ENCODE results near the gene COL2A1.

The COL2A1 gene

DNA sequence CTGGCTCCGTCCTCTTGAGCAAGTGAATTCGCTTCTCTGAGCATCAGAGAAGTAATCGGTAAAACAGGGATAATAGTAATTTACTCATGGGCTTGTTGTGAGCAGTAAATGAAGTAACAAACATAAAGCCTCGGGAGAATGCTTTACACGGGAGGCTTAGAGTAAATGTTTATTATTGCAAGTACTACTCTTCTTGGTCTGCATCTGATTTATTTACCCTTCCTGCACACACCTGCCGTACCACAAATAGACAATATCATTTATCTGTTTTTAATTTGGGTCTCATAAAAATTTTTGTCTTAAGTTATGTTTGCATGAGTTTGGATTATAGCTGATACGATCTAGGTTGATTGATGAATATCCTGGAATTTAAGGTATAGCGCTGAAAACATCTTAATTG lies 7.8 kb upstream of the COL2A1 start:
- no peak for DNase-seq

DNA sequence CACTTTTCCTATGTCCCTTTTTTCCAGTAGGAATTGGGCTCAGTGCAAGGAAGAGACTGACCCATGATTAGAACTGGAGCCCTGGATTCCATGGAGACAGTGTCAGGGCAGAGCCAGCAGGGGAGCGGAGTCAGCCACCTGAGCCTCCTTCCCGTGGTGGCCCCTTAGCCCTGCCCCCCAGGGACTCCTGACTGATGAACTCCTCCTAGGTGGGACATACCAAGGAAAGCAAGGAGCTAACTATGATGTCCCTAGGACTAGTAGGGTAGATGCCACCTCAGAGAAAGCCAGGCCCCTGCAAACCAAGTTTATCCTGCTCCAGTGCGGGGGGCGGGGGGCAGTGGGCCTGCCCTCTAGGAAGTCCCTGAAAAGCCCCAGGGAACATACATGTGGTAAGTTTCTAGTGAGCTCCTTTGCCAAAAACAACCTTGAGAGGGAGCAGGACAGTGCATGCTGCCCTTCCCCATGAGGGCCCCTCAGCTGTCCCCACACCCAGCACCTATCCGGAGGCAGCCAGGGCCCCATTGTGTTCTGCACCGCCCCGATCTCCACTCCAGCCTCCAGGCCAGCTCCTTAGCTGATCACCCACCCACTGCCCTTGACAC lies 6.2 kb upstream of the COL2A1 start:
- no peak for DNase-seq

DNA sequence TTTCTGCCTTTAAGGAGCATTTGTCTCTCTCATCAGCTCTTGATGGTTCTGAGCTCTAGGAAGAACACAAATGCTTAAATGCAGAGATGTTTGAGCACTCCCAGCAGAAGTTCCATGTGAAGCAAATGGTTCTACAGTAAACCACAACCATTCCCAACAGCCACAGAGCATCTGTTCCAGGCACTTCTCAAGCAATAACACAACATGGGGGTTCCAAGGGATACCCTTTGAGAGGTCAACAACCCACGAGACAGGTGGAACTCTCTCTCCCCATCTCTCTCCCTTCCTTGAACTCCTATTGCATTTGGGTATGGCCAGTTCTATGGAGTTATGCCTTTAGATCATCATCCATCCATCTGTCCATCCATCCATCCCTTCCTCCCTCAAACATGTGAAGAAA lies 5.2 kb upstream of the COL2A1 start:
- DNase-seq: no peak

DNA sequence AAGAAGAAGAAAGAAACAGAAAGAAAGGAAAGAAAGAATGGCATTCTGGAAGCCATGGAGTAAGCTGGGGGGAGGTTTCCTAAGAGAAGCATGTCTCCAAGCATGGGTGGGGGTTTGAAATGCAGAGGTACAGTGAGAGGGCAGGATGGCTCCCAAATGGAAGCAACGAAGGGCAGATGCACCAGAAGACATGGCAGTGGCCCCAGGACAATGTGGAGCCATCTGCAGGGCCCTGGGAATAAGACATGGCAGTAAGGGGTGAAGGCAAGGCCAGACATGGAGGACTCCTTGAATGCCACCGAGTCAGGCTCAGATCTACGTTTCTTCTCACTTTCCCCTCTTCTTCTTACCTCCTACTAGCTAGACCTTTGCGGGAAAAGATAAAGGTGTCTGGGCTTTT lies 4.7 kb upstream of the COL2A1 start:
- no peak for DNase-seq

DNA sequence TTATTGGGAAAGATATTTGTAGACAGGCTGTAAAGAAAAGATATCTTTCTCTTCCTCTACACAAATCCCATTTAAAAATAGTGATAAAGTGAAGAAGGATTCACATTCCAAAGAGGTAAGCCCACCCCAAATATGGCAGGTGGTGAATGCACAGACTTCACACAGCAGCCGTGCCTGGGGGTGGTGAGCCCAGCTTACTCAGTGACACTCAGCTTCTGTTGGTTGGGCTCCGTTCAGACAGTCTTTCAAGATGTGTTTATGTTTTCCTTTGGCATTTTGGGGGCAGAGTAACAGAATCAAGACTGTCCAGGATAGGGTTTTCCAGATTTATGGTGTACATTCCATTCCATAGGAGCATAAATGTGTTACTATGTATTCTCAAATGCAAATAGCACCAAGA lies 4.1 kb upstream of the COL2A1 start:
- no peak for DNase-seq

DNA sequence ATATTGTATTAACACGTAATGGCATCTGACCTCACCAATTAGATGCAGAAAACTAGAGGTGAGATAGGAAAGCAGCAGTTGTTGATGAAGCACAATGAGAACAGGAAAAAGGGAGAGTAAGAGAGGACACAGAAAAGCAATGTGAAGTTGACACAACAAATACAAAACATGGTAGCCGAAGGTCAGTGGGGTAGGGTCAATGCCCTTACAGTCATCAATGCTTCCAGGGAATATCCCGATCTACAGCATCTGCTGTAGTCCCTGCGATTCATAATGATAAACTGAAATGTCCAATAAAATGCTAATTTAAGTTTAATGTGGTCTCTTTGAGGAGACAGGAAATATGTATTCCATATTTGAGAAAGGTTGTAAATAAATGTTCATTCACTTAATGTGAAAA lies 2.9 kb upstream of the COL2A1 start:
- no peak for DNase-seq

DNA sequence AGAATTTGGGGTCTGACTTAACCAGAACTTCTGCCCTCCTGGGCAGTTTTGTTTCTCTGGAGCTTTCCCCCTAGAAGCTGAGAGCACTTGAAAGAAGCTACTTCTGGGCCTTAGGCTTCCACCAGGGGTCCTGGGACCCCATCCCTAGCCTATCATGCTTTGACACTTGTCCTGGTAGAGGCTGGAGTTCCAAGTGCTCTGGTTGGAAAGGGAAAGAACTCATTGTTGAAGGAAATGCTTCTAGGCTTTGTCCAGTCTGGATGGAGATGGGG lies 1.4 kb upstream of the COL2A1 start:
- no peak for DNase-seq

DNA sequence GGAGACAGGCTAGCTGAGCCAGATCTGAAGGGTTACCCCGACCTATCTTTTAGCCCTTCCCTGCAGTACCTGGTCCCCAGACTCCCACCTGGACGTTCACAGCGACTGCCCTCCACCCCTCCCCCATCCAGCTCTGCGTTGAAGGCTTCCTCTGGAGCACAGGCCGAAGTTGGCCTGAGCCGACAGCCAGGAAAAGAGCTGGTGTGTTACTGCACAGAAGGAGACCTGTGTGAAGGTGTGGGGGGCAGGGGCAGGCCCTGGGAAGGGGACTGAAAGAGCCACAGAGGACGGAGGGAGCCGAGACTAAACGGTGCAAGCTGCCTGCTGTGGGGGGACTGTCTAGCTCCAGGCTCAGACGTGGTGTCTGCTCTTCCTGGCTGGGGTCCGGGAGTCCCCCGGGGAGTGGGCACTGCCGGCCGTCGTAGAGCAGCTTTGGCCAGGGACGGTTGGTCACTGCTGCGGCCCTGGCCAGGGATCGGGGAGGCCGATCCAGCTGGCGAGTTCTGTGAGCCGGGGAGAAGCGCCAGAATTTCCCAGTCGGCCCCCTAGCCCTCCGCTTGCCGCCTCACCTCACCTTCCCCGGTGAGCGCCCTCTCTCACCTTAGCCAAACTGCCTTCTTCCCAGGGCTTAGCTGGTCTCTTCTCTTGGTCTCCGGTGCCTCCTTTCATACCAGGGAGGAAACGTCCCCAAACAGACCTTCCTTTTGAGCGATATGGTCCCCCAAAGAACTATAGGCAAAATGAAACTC lies 899 bp upstream of the COL2A1 start:
- no peak for DNase-seq

DNA sequence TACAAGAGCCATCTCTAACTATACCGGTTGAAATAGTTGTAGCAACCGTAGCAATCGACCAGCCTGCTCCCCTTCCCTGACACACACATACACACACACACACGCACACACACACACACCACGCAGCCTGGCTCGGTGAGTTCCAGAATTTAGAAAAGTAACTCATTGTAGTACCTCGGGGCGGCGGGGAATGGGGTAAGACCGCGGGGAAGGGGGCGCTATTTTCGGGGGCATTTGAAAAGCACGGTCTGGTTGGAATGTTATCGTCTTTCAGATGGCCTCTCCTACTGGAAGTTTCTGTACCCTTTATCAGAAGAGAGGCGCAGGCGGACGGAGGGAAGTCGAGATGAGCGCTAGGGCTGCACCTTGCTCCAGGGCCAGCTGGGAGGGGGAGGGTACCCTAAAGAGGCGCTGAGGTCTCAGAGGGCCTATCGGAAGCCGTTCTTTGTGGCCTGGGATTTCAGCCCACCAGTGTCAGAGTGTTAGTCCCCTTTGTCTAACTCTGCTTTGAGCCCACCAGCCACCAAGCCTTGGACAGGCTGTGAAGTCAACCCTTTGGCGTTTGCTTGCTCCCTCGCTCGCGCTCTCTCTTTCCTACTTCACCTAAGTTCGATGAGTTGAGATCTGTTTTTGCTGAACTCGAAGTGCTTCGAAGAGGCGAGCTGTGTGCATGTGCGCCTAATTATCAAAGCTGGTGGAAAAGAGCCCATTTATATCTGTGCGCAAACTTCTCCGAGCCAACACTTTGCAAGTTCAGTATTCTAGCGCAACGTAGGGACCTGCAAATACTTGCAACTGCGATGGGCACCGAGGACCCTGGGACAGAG lies 837 bp downstream of the COL2A1 start:
- no peak for DNase-seq

DNA sequence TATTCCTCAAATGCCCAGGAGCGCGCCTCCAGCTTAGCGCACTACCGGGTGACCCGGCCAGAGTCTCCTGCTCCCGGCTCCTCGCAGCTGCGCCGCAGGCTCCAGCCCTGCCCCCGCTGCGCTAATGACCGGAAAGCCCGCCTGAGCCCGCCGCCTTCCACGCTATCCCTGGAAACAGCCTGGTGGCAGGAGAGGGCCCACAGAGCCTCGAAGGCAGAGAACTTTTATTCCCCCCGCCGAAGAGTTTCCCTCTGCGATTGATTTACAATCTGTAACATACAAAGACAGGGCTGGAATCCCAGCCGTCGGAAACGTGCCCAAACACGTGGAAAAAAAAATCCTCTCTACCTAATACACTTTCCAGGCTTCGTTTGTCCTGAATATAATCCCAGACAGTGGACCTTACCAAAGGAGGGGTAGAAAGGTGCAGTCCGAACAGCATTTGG lies 1.5 kb downstream of the COL2A1 start:
- peak; percentile 14 for DNase-seq

DNA sequence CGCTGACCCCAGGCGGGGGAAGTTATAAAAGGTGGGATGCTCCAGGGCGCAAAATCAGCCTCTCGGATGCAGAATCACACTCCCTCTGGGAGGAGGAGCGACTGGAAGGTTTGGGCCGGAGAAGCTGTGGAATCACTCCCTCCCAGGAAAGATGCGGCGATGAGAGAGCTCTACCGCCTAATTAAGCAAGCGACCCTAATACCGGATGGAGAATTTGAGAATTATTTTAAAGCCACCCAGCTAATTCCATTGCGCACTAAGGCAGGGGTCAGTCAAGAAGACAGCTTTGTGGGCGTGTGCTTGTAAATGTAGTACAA lies 1.9 kb downstream of the COL2A1 start:
- DNase-seq: no peak

DNA sequence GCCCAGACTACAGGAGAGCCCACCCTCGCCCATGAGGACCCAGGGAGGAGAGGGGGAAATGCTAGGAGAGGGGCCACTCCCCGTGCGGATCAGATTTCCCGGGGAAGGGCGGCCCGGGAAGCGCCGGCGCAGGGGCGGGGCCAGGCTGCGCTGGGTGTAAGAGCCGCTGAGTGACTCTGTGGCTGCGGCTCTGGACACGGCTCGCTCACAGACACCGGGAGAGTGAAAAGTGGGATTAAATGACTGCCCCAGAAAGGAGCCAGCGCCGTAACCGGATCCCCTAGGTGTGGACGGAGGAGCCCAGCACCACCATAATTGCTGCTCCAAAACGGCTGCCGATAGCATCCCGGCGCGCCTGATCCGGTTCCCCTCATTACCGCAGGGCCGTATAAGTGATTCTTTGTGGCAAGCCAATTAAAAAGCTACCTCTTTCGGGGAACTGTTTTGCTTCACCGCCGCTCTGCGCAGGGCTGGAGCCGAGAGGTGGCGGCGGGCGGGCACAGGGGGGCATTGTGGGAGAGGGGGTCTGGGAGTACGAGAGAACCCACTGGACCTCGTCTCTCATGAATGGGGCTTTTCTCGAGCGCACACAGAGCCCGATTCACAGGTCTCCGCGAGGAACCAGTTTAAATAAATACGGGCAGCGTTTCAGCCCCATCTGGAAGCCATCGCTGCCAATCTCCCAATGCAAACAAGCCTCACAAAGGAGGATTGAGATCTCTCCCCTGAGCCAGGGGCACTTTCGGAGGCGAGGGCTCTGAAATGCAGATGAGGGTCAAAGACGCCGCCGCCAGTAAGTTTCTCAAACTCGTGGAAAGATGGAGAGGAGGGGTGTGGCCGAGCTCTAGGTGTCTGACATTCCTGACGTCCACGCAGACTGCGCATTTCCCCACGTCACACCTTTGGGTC lies 2.5 kb downstream of the COL2A1 start:
- peak; percentile 28 for DNase-seq

DNA sequence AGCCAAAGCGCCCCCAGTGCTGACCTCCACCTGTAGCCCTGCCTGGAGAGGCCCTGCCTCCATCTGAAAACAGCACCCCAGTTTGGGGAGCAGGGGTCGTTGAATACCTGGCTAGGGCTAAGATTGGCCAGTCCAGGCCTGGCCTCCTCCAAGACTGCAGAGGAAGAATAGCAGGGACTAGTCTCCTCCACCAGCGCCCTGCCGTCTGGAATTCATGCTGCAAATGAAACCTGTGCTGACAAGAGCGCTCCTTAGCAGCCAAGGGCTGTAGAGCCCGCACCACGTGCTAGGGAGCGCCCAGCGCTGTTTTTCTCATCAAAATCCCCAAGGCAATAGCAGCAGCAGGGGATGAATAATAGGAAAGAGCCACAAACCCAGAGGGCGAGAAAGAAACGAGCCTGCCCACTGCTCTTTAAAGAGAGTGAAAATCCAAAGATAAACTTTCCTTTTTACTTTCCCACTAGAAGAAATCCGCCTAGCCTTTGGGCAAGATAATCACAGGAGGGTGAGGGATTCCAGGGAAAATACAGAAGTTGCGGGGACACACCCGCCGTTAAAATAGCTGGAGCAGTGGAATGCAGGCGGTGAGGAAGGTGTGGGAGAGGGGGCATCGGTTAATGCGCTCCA lies 3.3 kb downstream of the COL2A1 start:
- DNase-seq: peak; percentile 53

DNA sequence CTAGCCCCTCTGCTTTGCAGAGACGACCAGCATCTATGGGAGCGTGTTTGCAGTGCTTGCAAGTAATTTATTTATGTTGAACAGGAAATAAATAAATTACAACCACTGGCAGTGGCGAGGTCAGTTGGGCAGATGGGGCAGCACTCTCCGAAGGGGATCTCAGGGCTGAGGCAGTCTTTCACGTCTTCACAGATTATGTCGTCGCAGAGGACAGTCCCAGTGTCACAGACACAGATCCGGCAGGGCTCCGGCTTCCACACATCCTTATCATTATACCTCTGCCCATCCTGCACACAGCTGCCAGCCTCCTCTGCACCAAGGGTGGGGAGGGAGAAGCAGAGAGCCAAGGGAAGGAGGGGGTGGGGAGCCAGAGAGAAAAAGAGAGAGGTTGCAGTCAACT lies 4.5 kb downstream of the COL2A1 start:
- no peak for DNase-seq

DNA sequence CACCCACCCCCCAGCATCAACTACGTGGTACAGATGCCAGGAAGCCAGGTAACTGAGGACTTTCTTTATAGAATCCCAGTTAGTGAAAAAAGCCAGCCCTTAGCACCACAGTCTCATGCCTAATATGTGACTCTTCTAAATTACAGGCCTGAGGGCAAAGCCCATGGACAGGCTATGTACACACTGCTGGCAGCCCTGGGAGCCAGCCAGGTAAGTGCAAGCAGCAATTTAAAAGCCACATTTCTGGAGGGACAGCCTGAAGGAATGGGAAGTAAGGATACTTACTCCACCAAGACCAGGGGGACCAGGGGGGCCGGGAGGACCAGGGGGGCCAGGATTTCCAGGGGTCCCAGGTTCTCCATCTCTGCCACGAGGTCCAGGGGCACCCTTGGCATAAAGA lies 7.0 kb downstream of the COL2A1 start:
- DNase-seq: no peak

DNA sequence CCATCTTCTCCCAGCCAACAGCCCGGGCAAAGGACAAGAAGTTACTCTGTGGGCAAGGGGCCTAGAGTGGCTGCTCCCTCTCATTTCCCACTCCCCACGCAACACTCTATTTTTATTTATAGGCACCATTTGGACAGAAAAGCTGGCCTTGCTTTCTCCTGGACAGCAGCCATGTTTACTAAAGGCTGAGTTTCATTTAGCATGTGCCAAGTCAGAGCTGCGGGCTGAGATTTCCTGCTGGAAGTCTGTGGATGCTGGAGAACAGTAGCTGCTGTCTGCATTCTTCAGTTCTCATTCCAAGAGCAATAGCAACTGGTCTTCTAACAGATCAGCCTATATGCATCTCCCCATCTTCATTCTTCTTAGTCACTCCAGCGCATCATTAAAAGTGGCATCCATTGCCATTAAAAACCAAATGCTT lies 8.3 kb downstream of the COL2A1 start:
- peak; percentile 45 for DNase-seq

DNA sequence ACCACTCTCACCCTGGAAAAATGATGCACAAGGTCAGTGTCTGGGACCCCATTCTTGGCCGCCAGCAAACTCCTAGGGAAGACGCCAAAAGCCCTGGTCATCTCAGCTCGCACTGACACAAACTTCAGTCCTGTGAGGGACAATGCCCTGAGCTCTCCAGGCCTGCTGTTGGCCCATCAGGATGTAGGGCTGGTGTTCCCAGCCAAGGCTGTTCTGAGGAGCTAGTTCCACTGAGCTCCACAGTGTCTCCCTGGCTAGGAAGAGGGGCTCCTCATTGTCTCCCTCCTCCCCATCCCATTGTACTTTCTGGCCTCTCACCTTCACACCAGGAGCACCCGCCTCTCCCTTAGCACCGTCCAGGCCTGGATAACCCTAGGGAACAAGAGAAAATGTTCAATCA lies 10.8 kb downstream of the COL2A1 start:
- no peak for DNase-seq

DNA sequence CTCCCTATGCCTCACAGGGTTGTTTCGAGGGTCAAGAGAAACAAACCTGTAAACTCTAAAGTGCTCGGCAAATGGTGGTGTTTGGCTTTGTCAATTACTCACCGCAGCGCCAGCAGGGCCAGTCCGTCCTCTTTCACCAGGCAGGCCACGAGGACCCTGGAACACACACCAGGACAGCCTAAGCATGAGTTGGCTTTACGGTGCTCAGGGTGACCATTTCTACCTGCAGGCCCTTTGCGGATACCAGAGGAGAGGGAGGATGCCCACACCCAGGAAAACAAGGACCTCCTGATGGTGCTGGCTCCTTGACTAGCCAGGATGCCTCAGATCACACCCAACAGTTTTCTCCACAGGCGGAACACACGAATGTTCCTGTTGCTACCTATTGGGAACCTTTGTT lies 11.5 kb downstream of the COL2A1 start:
- no peak for DNase-seq

DNA sequence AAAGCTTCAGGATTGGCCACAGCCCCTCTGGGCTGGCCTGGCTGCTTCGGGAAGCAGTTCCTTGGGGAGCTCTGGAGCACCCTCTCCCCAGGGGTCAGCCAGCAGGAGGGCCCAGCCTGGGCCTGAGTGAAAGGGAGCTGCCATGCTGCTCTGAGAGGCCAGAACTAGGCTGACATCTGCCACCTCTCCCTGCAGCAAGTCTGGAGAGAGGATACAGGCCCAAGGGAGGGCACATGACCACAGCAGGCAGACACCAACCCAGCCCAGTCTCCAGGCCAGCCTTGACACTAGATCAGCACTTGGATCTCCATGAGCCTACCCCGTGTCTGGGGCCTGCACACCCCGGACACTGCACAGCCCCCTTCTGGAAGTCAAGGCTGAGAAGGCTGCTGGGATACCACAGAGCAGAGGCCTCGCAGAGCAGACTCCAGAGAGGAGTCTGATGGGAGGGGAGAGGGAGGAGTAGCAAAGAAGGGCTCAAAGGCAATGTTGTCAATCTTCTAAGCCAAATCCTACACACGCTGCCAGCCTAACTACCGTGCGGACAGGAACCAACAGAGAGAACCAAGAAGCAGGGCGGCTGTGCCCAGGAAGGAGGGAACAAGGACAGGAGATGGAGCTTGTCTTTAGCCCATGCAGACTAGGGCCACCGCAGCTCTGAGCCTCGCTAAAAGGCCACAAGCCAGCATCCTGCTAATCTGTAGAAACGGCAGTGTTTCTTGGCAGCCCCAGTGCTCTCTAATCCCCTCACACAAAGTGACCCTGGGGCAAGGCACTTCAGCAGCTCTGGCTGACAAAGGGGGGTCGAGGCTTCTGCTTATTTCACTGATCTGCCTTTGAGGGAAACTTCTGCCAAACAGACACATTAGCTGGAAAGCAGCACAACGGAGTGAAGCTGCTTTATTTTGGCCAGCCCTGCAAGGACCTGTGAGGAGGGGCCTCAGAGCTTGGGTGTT lies 12.9 kb downstream of the COL2A1 start:
- no peak for DNase-seq

DNA sequence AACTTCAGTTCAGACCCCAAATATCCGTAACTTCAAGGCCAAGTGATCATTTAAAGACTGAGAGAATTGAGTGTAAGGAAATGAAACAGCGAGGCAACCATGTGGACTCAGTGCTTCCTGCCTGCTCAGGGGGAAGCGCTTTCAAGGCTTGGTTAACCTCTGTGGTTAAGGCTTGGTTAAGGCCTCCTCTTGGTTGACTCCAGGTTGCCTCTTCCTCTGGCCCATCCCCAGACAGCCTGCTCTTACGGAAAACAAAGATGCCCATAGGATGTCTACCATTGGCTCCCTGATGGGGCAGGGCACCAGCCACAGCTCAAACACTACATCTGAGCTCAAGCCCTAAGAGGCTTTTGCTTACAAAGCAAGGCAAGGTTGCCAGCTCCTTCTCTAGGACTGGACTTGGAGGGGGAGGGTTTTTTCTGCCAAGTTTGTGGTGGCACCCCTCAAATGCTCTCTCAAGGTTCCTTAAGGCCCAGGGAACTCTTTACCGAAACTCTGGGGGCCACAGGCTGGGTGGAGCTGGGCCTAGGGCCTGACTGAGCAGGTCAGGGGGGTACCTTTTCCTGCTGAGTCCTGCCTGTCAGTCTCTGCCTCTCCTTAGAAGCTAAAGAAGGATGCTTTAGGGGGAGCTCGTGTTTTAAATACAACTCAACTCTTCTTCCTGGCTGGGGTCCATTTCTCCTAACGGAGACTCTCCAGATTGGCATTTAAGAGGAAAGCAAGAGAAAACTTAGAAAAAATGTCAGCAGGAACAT lies 13.7 kb downstream of the COL2A1 start:
- DNase-seq: peak; percentile 38

DNA sequence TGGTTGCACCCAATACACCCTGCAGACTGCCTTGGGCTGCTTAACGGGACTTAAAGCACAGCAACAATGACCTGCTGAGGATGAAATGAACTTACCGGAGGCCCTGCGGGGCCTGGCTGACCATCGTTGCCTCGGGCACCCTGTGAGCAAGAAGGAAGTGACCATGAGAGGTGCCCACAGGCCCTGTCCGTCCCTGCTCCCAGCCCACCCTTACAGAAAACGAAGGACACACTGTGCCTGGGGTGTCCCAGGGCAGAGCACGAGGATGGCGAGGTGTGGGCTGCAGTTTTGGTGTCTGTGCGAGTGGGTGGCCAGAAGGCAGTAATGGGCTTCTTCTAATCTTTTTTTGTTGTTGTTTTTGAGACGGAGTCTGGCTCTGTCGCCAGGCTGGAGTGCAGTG lies 14.6 kb downstream of the COL2A1 start:
- no peak for DNase-seq

Data from fibroblast of skin of abdomen (primary cell).